ENCODE measurements around the gene DUSP15. TPM values are rescaled to one million over a fixed set of nuclear protein-coding genes. Genes with fewer than 3 reads are reported as not detected.

DUSP15 gene
- total and polyA plus RNA-seq, 2 of the 8 experiments (the other 6 are each of a cell fraction or from before 2014, with no cell fraction given): 0.91 to 3.2 TPM

- CTCF ChIA-PET (ENCODE audit: partially characterized antibody): interaction anchor here (0.6 to 5.5 kb wide), 11 partner anchors 8 to 216 kb away, joined by 3 to 32 read pairs (median 4); no protein-coding TSS in a partner anchor
- H3K9me3 ChIP-seq (ENCODE audit: insufficient read depth in 2 of 2, low read depth in 1 of 2, low read length in 1 of 2): no peaks in the 10 kb centered on the region
- H2BK15ac ChIP-seq (ENCODE audit: low read length): no peak overlapping the region
- H3K9ac ChIP-seq (replicated peaks in 1 of 4; ENCODE audit: extremely low read depth in 1 of 4, low read depth in 3 of 4, low read length in 3 of 4): peak overlapping the region; percentile 29 to 68 (median 56); a peak in 4 of 7 replicates
- H2AFZ ChIP-seq (ENCODE audit: low read length): peak overlapping the region; percentile 83
- no peak overlapping the region for H3K23ac ChIP-seq (ENCODE audit: insufficient read length)
- H2BK5ac ChIP-seq (ENCODE audit: low read depth, low read length): no peak overlapping the region
- H4K5ac ChIP-seq (ENCODE audit: insufficient read length, low read depth, low read length): no peak overlapping the region
- peaks cover 0 to 6% of the 10 kb centered on the region in 2 experiments for H4K20me1 ChIP-seq (replicated peaks in 1 of 2; ENCODE audit: control insufficient read depth in 1 of 2, insufficient read depth in 2 of 2, low read length in 2 of 2)
- peaks cover 19 to 35% (median 29%) of the 10 kb centered on the region in 4 experiments for H3K27me3 ChIP-seq (replicated peaks in 1 of 4; ENCODE audit: control insufficient read depth in 3 of 4, extremely low read depth in 1 of 4, insufficient read depth in 3 of 4, low read length in 3 of 4)
- DNase-seq (ENCODE audit: low read depth in 1 of 2, low spot score in 2 of 2): peak in 1 of 2 experiments; percentile 48
- H3K18ac ChIP-seq (ENCODE audit: extremely low read depth, low read length): peak overlapping the region; percentile 85; the same call in 1 of the 2 replicates
- H3K79me2 ChIP-seq (ENCODE audit: control insufficient read depth in 1 of 2, insufficient read depth in 2 of 2, low read length in 2 of 2): no peaks in the 10 kb centered on the region
- H2AK5ac ChIP-seq (ENCODE audit: low read depth, low read length): no peak overlapping the region
- no peaks in the 10 kb centered on the region for H3K36me3 ChIP-seq (ENCODE audit: control insufficient read depth in 2 of 4, insufficient read depth in 4 of 4, low read length in 3 of 4)
- no peak overlapping the region for H2BK120ac ChIP-seq (replicated peaks; ENCODE audit: low read depth, low read length)
- H3K4me2 ChIP-seq (ENCODE audit: insufficient read depth in 1 of 2, low read depth in 2 of 2, low read length in 2 of 2): peak overlapping the region; percentile 71 to 96
- H4K8ac ChIP-seq (ENCODE audit: extremely low read depth, insufficient read depth, low read length): peak overlapping the region; percentile 41; the same call in 1 of the 2 replicates
- no peak overlapping the region for H2BK20ac ChIP-seq (ENCODE audit: low read length)
- peak overlapping the region; percentile 47 to 89 (median 71) for H3K4me3 ChIP-seq (ENCODE audit: extremely low read depth in 1 of 4, insufficient read depth in 2 of 4, low read depth in 3 of 4, low read length in 4 of 4)
- no peaks in the 10 kb centered on the region for H3K79me1 ChIP-seq (ENCODE audit: low read depth, low read length)
- peaks cover 0 to 12% (median 6%) of the 10 kb centered on the region in 4 experiments; a peak in 6 of 7 replicates for H3K4me1 ChIP-seq (replicated peaks in 1 of 4; ENCODE audit: control insufficient read depth in 3 of 4, insufficient read depth in 4 of 4, low read length in 3 of 4)
- H4K91ac ChIP-seq (replicated peaks; ENCODE audit: insufficient read length, low read length): peak overlapping the region; percentile 20
- FAIRE-seq: no peak
- 0 out of 2 replicates have a peak overlapping the region, but pooled peaks have one; percentile 44 for H2BK12ac ChIP-seq (ENCODE audit: low read depth, low read length)
- no peak overlapping the region for H3K4ac ChIP-seq (replicated peaks; ENCODE audit: insufficient read length, low read depth, low read length)
- H3K14ac ChIP-seq (ENCODE audit: insufficient read length): no peak overlapping the region
- no peak overlapping the region for H3K56ac ChIP-seq (replicated peaks; ENCODE audit: insufficient read length, low read depth, low read length)
- WGBS, 2 experiments (ENCODE audit: extremely low coverage in 1 of 2, insufficient coverage in 1 of 2, insufficient read length in 1 of 2, insufficient replicate concordance in 2 of 2, low coverage in 1 of 2, low lambda C conversion rate in 2 of 2, missing lambda C conversion rate in 1 of 2): 21 to 100% methylated on average over 1 to 16 of the region's 24 CpGs
- no peak overlapping the region for H3K27ac ChIP-seq (ENCODE audit: low read depth, low read length)
- POLR2A ChIA-PET (ENCODE audit: partially characterized antibody): interaction anchor here (0.7 to 1.2 kb wide), 3 partner anchors 43 to 148 kb away, joined by 3 to 4 read pairs (median 3); partner anchors contain the start of gene XKR7
- peaks cover 9% of the 10 kb centered on the region for H3K23me2 ChIP-seq (ENCODE audit: low read depth, low read length)
- no peak for TF ChIP-seq MAFK (IDR thresholded peaks at IDR 0.05; ENCODE audit: low read depth, low read length)
- no peak for TF ChIP-seq TAF1 (IDR thresholded peaks at IDR 0.05; ENCODE audit: low read depth, low read length)
- no peak for TF ChIP-seq KDM1A (IDR thresholded peaks at IDR 0.05; ENCODE audit: borderline replicate concordance, low read length)
- TF ChIP-seq POU5F1 (IDR thresholded peaks at IDR 0.05; ENCODE audit: low read depth, low read length): no peak
These were observed 645 bp upstream of the DUSP15 start for GRCh38 chr20:31870726-31871617.

All from H1 (cell line).